K562 (cell line): ENCODE results near the gene IL24. TPM values are rescaled to one million over a fixed set of nuclear protein-coding genes. Genes with fewer than 3 reads are reported as not detected.

Experiments used
- CBX3 ChIP-seq, 2 experiments: IDR thresholded peaks; 1 replicate in 1 of 2; 2 replicates in 1 of 2; pipeline ENCODE4 v1.6.1; 2012; ENCODE audit warnings: inconsistent platforms in 2 of 2, low read length in 2 of 2, borderline replicate concordance in 1 of 2, control low read depth in 1 of 2
- CREB3 ChIP-seq: fragments of 450-650 bp; conservative IDR thresholded peaks from 2 replicates; pipeline ENCODE4 v1.6.1; 2016; ENCODE audit warnings: missing genetic modification characterization, low read depth, mild to moderate bottlenecking, missing compliant biosample characterization, moderate library complexity
- CREM ChIP-seq: IDR thresholded peaks from 2 replicates; pipeline ENCODE4 v1.6.1; 2014; ENCODE audit warnings: antibody characterized with exemption, low read depth
- CTBP1 ChIP-seq: fragments of 450-650 bp; IDR thresholded peaks from 2 replicates; pipeline ENCODE4 v1.6.1; 2016; ENCODE audit warnings: borderline replicate concordance
- CTCF ChIP-seq, 3 experiments: IDR thresholded peaks in 2 of 3; conservative IDR thresholded peaks in 1 of 3; 2 replicates each; pipeline ENCODE4 v1.5.1; 2011 to 2012; ENCODE audit warnings: low read length in 3 of 3, mild to moderate bottlenecking in 3 of 3, control low read depth in 2 of 3, improper control_type of control experiment in 1 of 3, inconsistent platforms in 1 of 3, low read depth in 1 of 3, mixed read lengths in 1 of 3, moderate library complexity in 1 of 3; ENCODE audit not compliant: insufficient read depth in 2 of 3
- DACH1 ChIP-seq: fragments of 450-650 bp; IDR thresholded peaks from 2 replicates; pipeline ENCODE4 v1.6.1; 2018; ENCODE audit not compliant: partially characterized antibody
- DEAF1 ChIP-seq: fragments of 450-650 bp; formaldehyde crosslinking; IDR thresholded peaks from 2 replicates; pipeline ENCODE4 v1.4.0; 2020; ENCODE audit warnings: mild to moderate bottlenecking, moderate library complexity
- ELF1 ChIP-seq: fragments of 200-800 bp; sonication (Bioruptor generic); IDR thresholded peaks from 2 replicates; pipeline ENCODE4 v1.6.1; 2016; ENCODE audit warnings: missing genetic modification characterization, missing compliant biosample characterization
- GABPB1 ChIP-seq: sonication (generic); formaldehyde crosslinking; IDR thresholded peaks from 2 replicates; pipeline ENCODE4 v1.8.0; 2022; ENCODE audit warnings: mild to moderate bottlenecking, missing genetic modification reagents
- HMG20B ChIP-seq: fragments of 250-450 bp; sonication (Bioruptor Pico); IDR thresholded peaks from 2 replicates; pipeline ENCODE4 v1.5.0; 2021; ENCODE audit warnings: mild to moderate bottlenecking
- HMGN3 ChIP-seq: IDR thresholded peaks from 2 replicates; pipeline ENCODE4 v1.6.1; 2011; ENCODE audit warnings: borderline replicate concordance, low read depth, mild to moderate bottlenecking, mixed read lengths, low read length; ENCODE audit not compliant: insufficient read length; ENCODE audit errors: extremely low read depth
- L3MBTL2 ChIP-seq: fragments of 450-650 bp; IDR thresholded peaks from 2 replicates; pipeline ENCODE4 v1.6.1; 2016; ENCODE audit warnings: mild to moderate bottlenecking, moderate library complexity
- MNT ChIP-seq, 2 experiments: fragments of 450-650 bp; conservative IDR thresholded peaks; 2 replicates each; pipeline ENCODE4 v1.6.1; 2017; ENCODE audit warnings: mild to moderate bottlenecking in 2 of 2, moderate library complexity in 2 of 2
- NFATC3 ChIP-seq: fragments of 450-650 bp; IDR thresholded peaks from 2 replicates; pipeline ENCODE4 v1.6.1; 2017; ENCODE audit warnings: mild to moderate bottlenecking
- POLR2A ChIP-seq: fragments of 450-650 bp; conservative IDR thresholded peaks from 2 replicates; pipeline ENCODE4 v1.6.1; 2016
- PRMT5 ChIP-seq: sonication (generic); formaldehyde crosslinking; IDR thresholded peaks from 2 replicates; pipeline ENCODE4 v1.5.0; 2020; ENCODE audit warnings: missing genetic modification reagents
- RCOR1 ChIP-seq, 2 experiments: IDR thresholded peaks; 2 replicates each; pipeline ENCODE4 v1.6.1; 2012; ENCODE audit warnings: low read depth in 2 of 2, low read length in 2 of 2, borderline replicate concordance in 1 of 2, improper control_type of control experiment in 1 of 2
- SMC3 ChIP-seq: conservative IDR thresholded peaks from 2 replicates; pipeline ENCODE4 v1.6.1; 2011; ENCODE audit warnings: low read depth, low read length, improper control_type of control experiment; ENCODE audit not compliant: insufficient read depth
- SRF ChIP-seq, 2 experiments: fragments of 250-450, 450-650 bp in 1 of 2; sonication (Bioruptor Pico) in 1 of 2; sonication (generic) in 1 of 2; formaldehyde crosslinking; IDR thresholded peaks; 2 replicates each; pipeline versions ENCODE4 v1.5.0 to v1.5.1; 2020 to 2022; ENCODE audit warnings: mild to moderate bottlenecking in 1 of 2, missing genetic modification reagents in 1 of 2
- TCF7 ChIP-seq: sonication (generic); IDR thresholded peaks from 2 replicates; pipeline ENCODE4 v1.6.1; 2016; ENCODE audit warnings: antibody characterized with exemption, borderline replicate concordance
- XRCC5 ChIP-seq: fragments of 200-400 bp; formaldehyde crosslinking; IDR thresholded peaks from 2 replicates; pipeline ENCODE4 v1.6.1; 2017; ENCODE audit warnings: low read depth, mild to moderate bottlenecking, low read length
- ZC3H11A ChIP-seq: IDR thresholded peaks from 2 replicates; pipeline ENCODE4 v1.6.1; 2012; ENCODE audit warnings: low read depth, low read length, improper control_type of control experiment
- ZNF764 ChIP-seq: fragments of 250-450 bp; sonication (Bioruptor Pico); IDR thresholded peaks from 2 replicates; pipeline ENCODE4 v1.4.0; 2020; ENCODE audit warnings: low read depth, mild to moderate bottlenecking, moderate library complexity
- polyA plus RNA-seq, 8 experiments: library from polyadenylated mRNA; depleted of rRNA in 4 of 8; stranded (reverse) in 5 of 8; unstranded in 3 of 8; fragments of >200 nt; fragmentation: Nextera tagmentation in 2 of 8; fragmentation: Illumina TruSeq in 1 of 8; extraction: Ambion mirVana in 2 of 8; extraction: Trizol in 1 of 8; gene quantifications; 2 replicates each; pipeline versions ENCODE4 v1.2.1 to v1.2.3, GENCODE V29; 2011 to 2014; ENCODE audit warnings: inconsistent platforms in 1 of 8, missing spikeins in 1 of 8
- total RNA-seq, 7 experiments: library from RNA; depleted of rRNA in 6 of 7; stranded (reverse); fragments of >200 nt in 6 of 7; fragmentation: Illumina TruSeq in 2 of 7; extraction: Trizol in 2 of 7; gene quantifications; 2 replicates each; pipeline versions ENCODE4 v1.2.1 to v1.2.3, GENCODE V29; 2011 to 2021; ENCODE audit warnings: low replicate concordance in 1 of 7

IL24 gene
- total and polyA plus RNA-seq, 9 of the 15 experiments (the other 6 are each of a cell fraction or from before 2014, with no cell fraction given): 0.04 to 0.19 TPM; not detected in 7

- peak; percentile 28; the same call in 1 of the 2 replicates for TF ChIP-seq CTBP1
- TF ChIP-seq DEAF1 (CRISPR knock-in tag): peak; percentile 76
- 0 out of 4 replicates have a peak, but pooled peaks of 1 of the 2 experiments have one; percentile 23 for TF ChIP-seq RCOR1 (IDR thresholded peaks at IDR 0.05; ENCODE audit: borderline replicate concordance in 1 of 2, low read depth in 2 of 2, low read length in 2 of 2)
- peak in 1 of 2 experiments; percentile 50; a peak in 1 of 3 replicates for TF ChIP-seq CBX3 (IDR thresholded peaks at IDR 0.05; ENCODE audit: borderline replicate concordance in 1 of 2, low read length in 2 of 2)
- no peak for TF ChIP-seq HMGN3
- TF ChIP-seq PRMT5 (CRISPR knock-in tag): no peak
- TF ChIP-seq SRF (CRISPR knock-in tag; IDR thresholded peaks at IDR 0.05): no peak
- no peak for TF ChIP-seq ZNF764 (CRISPR knock-in tag)
- peak; percentile 29 for TF ChIP-seq DACH1
- TF ChIP-seq POLR2A: no peak
- TF ChIP-seq GABPB1 (CRISPR knock-in tag): 0 out of 2 replicates have a peak, but pooled peaks have one; percentile 25
- TF ChIP-seq CTCF (IDR thresholded peaks at IDR 0.05 in 2 of 3, conservative IDR thresholded peaks at IDR 0.05 in 1 of 3; ENCODE audit: insufficient read depth in 2 of 3, low read depth in 1 of 3, low read length in 3 of 3): peak; percentile 90 to 92 (median 92)
- TF ChIP-seq HMG20B: no peak
- no peak for TF ChIP-seq NFATC3
- peak; percentile 66; the same call in 1 of the 2 replicates for TF ChIP-seq XRCC5
- 0 out of 4 replicates have a peak, but pooled peaks of 1 of the 2 experiments have one; percentile 17 for TF ChIP-seq MNT (conservative IDR thresholded peaks at IDR 0.05)
- peak; percentile 48; the same call in 1 of the 2 replicates for TF ChIP-seq CREM
- peak; percentile 41; the same call in 1 of the 2 replicates for TF ChIP-seq ELF1 (tag)
- peak; percentile 93 for TF ChIP-seq SMC3
- no peak for TF ChIP-seq CREB3 (tag)
- TF ChIP-seq ZC3H11A: no peak
- TF ChIP-seq TCF7: 0 out of 2 replicates have a peak, but pooled peaks have one; percentile 29
- TF ChIP-seq L3MBTL2: no peak
Measured at GRCh38 chr1:206912445-206913095, 15.3 kb downstream of the IL24 start (continued).
